ENCODE data around the gene EXOC4. TPM values are rescaled to one million over a fixed set of nuclear protein-coding genes. Genes with fewer than 3 reads are reported as not detected.

EXOC4 gene
- total and polyA plus RNA-seq, 12 donors, result 7.5 to 41.7 (median 34.6) TPM

DNA sequence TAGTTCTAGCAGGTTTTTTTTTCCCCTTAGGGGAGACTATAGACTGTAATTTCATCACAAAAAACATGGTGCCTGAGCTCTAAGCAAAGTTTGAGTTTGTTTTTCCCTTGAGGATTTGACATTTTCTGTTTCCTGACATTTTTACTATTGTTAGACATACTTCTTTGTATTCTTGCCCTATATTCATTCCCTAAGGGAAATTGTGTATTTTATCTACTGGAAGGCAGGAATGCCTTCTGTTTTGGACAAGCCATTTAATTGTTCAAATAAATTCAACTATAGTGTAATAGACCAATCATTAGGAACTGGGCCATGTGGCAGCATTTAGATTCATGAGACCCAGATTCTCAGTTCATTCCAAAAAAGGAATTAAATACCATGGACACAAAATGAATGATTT, 335.0 kb downstream of the EXOC4 start:
- ATAC-seq (no peak), DNase-seq (no peak)
- no peak overlapping the region for H3K4me3 ChIP-seq
- H3K4me1 ChIP-seq, result peaks cover 0 to 14% (median 0%) of the 10 kb centered on the region in 9 donors
- intact Hi-C loops (cut with DNase I), result no loop called here
- TF ChIP-seq, protein P1, sequence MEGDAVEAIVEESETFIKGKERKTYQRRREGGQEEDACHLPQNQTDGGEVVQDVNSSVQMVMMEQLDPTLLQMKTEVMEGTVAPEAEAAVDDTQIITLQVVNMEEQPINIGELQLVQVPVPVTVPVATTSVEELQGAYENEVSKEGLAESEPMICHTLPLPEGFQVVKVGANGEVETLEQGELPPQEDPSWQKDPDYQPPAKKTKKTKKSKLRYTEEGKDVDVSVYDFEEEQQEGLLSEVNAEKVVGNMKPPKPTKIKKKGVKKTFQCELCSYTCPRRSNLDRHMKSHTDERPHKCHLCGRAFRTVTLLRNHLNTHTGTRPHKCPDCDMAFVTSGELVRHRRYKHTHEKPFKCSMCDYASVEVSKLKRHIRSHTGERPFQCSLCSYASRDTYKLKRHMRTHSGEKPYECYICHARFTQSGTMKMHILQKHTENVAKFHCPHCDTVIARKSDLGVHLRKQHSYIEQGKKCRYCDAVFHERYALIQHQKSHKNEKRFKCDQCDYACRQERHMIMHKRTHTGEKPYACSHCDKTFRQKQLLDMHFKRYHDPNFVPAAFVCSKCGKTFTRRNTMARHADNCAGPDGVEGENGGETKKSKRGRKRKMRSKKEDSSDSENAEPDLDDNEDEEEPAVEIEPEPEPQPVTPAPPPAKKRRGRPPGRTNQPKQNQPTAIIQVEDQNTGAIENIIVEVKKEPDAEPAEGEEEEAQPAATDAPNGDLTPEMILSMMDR (IDR thresholded peaks at IDR 0.05), result no peak
- H3K27me3 ChIP-seq, result no peaks in the 10 kb centered on the region
- H3K27ac ChIP-seq, result no peak overlapping the region
- no peaks in the 10 kb centered on the region for H3K9me3 ChIP-seq
- H3K36me3 ChIP-seq, result no peaks in the 10 kb centered on the region

DNA sequence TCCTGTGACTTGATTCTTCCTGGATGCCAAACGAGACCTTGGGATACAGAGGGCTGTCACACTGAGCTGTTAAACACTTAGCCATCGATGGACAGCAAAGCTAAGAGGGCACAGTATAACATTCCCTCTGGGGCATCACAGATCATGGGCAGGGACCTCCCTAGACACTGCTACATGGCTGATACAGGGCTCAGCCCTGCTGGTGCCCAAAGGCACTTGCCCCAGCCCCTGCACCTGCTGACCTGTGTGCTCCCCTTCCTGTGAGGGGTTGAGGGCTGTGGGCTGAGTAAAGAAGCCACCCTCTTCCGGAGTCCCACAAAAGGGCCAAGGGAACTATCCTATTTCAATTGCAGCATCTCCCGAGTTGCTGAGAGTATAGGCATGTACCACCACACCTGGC, 337.9 kb downstream of the EXOC4 start:
- Histone ChIP-seq H3K27ac (no peak overlapping the region), H3K9me3 (no peaks in the 10 kb centered on the region), H3K4me1 (peaks cover 0 to 14% (median 0%) of the 10 kb centered on the region in 9 donors), H3K36me3 (no peaks in the 10 kb centered on the region), H3K4me3 (no peak overlapping the region), H3K27me3 (no peaks in the 10 kb centered on the region)
- WGBS, 2 donors, result 95 to 97% methylated on average over 4 of the region's 4 CpGs
- intact Hi-C loops (cut with DNase I), result no loop called here
- DNase-seq (no peak), ATAC-seq (no peak)
- TF ChIP-seq, protein P1 (IDR thresholded peaks at IDR 0.05), result no peak

DNA sequence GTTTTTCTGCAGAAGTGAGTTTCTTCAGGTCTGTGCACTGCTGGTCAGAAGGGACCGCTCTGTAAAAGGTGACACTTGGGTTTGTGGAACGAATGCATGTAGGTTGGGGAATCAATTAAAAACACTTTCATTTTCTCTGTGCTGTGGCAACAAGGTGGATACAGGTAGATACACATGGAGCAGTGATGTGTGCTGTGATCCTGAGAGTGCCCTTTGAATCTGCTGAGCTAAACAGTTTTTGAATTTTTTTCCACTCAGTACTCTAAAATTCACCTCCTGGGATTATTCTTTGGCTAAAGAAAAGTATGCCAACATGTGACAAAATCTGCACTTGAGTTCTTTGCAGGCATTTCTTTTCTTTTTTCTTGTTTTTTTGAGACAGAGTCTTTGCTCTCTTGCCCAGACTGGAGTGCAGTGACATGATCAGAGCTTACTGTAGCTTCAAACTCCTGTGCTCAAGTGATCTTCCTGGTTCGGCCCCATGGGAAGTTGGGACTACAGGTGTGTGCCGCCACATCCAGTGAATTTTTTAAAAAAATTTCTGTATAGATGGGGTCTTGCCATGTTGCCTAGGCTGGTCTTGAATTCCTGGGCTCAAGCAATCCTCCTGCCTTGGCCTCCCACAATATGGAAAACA, 338.9 kb downstream of the EXOC4 start:
- TF ChIP-seq, protein P1 (IDR thresholded peaks at IDR 0.05), result no peak
- ATAC-seq, result no peak
- intact Hi-C loops (cut with DNase I), result no loop called here

DNA sequence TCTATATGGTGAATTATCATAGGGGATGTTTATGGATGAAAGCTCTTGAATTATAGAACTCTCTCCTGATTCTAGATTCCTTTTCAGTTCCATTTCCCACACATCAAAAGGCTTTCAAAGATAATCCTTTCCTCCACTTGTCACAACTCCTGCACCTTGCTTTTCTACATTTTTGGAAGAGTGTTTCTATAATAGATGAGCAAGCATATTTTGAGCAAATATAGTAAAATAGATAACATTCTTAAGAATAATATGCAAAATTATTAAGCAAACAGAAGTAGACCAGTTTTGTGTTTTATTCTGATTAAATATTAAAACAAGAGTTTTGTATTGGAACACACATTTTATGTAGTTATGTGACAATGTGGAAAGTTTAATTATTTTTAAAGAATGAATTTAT, 340.7 kb downstream of the EXOC4 start:
- H3K4me3 ChIP-seq, result no peak overlapping the region
- ATAC-seq (no peak), DNase-seq (no peak)
- H3K36me3 ChIP-seq, result no peaks in the 10 kb centered on the region
- no peaks in the 10 kb centered on the region for H3K9me3 ChIP-seq
- intact Hi-C loops (cut with DNase I), result no loop called here
- H3K4me1 ChIP-seq, result no peaks in the 10 kb centered on the region
- H3K27ac ChIP-seq, result no peak overlapping the region
- H3K27me3 ChIP-seq, result no peaks in the 10 kb centered on the region
- TF ChIP-seq, protein P1 (IDR thresholded peaks at IDR 0.05), result no peak

More for the DNA sequence above, 338.9 kb downstream of the EXOC4 start:
- Histone ChIP-seq H3K9me3 (no peaks in the 10 kb centered on the region), H3K36me3 (no peaks in the 10 kb centered on the region), H3K27me3 (no peaks in the 10 kb centered on the region), H3K4me1 (peaks cover 0 to 14% (median 0%) of the 10 kb centered on the region in 9 donors), H3K4me3 (no peak overlapping the region), H3K27ac (no peak overlapping the region)
- no peak for DNase-seq
- WGBS, 2 donors, result 95 to 99% methylated on average over 4 of the region's 4 CpGs

All from heart right ventricle (tissue), 16 donors.